HEK293 (cell line): Measurements from ENCODE around the gene HNRNPM.

ENCODE experiments used
- CTCF ChIP-seq: fragments of 450-650 bp; formaldehyde crosslinking; IDR thresholded peaks from 2 replicates; pipeline ENCODE4 v1.5.1; 2016; ENCODE audit warnings: missing biosample characterization, missing genetic modification characterization
- HIC1 ChIP-seq: fragments of 450-650 bp; formaldehyde crosslinking; IDR thresholded peaks from 2 replicates; pipeline ENCODE4 v1.5.1; 2016; ENCODE audit warnings: missing biosample characterization, missing genetic modification characterization
- MZF1 ChIP-seq: fragments of 450-650 bp; formaldehyde crosslinking; IDR thresholded peaks from 2 replicates; pipeline ENCODE4 v1.5.1; 2017; ENCODE audit warnings: missing biosample characterization, missing genetic modification characterization, borderline replicate concordance
- PRDM10 ChIP-seq: fragments of 450-650 bp; formaldehyde crosslinking; IDR thresholded peaks from 2 replicates; pipeline ENCODE4 v1.5.1; 2016; ENCODE audit warnings: missing biosample characterization, missing genetic modification characterization
- TCF7L2 ChIP-seq: IDR thresholded peaks from 2 replicates; pipeline ENCODE4 v1.6.1; 2011; ENCODE audit warnings: low read depth, mild to moderate bottlenecking, inconsistent platforms, low read length, moderate library complexity, borderline replicate concordance
- ZBTB11 ChIP-seq: fragments of 450-650 bp; formaldehyde crosslinking; conservative IDR thresholded peaks from 2 replicates; pipeline ENCODE4 v1.5.1; 2016; ENCODE audit warnings: low read depth, missing biosample characterization, missing genetic modification characterization
- ZNF121 ChIP-seq: fragments of 450-650 bp; formaldehyde crosslinking; IDR thresholded peaks from 2 replicates; pipeline ENCODE4 v1.5.1; 2016; ENCODE audit warnings: missing biosample characterization, missing genetic modification characterization
- ZNF341 ChIP-seq: fragments of 450-650 bp; formaldehyde crosslinking; IDR thresholded peaks from 2 replicates; pipeline ENCODE4; 2016; ENCODE audit warnings: low read depth, missing biosample characterization, missing genetic modification characterization
- ZNF416 ChIP-seq: fragments of 450-650 bp; formaldehyde crosslinking; IDR thresholded peaks from 2 replicates; pipeline ENCODE4 v1.5.1; 2016; ENCODE audit warnings: missing biosample characterization, missing genetic modification characterization
- ZNF530 ChIP-seq: fragments of 450-650 bp; formaldehyde crosslinking; IDR thresholded peaks from 2 replicates; pipeline ENCODE4 v1.5.1; 2016; ENCODE audit warnings: low read depth, missing biosample characterization, missing genetic modification characterization
- ZNF596 ChIP-seq: fragments of 450-650 bp; IDR thresholded peaks from 2 replicates; pipeline ENCODE4 v1.5.0; 2018; ENCODE audit warnings: missing biosample characterization, mild to moderate bottlenecking, missing genetic modification characterization, moderate library complexity

GRCh38 chr19:8529369-8530006 lies 84.7 kb downstream of the HNRNPM start:
- TF ChIP-seq MZF1 (tag by site-specific recombination) = no peak
- TF ChIP-seq CTCF (tag by site-specific recombination) = no peak
- TF ChIP-seq HIC1 (tag by site-specific recombination) = no peak
- no peak for TF ChIP-seq TCF7L2
- no peak for TF ChIP-seq ZNF341
- no peak for TF ChIP-seq ZNF530
- no peak for TF ChIP-seq ZNF596 (tag by site-specific recombination)
- no peak for TF ChIP-seq ZNF121 (tag by site-specific recombination)
- TF ChIP-seq PRDM10 (tag by site-specific recombination) = no peak
- TF ChIP-seq ZNF416 = no peak
- no peak for TF ChIP-seq ZBTB11 (tag by site-specific recombination)
